Kidney capillary endothelial cell (primary cell): Measurements from ENCODE around the gene PLIN3.
"Not testable (repeated sequence)": the region's sequence is repeated elsewhere in the genome, so short reads cannot be mapped to it uniquely, and the experiment has no call there.

Experiments used
- DNase-seq: peaks from one replicate; pipeline ENCODE4 v3.0.0-alpha.2; 2018; ENCODE audit warnings: low spot score

The PLIN3 gene

DNA sequence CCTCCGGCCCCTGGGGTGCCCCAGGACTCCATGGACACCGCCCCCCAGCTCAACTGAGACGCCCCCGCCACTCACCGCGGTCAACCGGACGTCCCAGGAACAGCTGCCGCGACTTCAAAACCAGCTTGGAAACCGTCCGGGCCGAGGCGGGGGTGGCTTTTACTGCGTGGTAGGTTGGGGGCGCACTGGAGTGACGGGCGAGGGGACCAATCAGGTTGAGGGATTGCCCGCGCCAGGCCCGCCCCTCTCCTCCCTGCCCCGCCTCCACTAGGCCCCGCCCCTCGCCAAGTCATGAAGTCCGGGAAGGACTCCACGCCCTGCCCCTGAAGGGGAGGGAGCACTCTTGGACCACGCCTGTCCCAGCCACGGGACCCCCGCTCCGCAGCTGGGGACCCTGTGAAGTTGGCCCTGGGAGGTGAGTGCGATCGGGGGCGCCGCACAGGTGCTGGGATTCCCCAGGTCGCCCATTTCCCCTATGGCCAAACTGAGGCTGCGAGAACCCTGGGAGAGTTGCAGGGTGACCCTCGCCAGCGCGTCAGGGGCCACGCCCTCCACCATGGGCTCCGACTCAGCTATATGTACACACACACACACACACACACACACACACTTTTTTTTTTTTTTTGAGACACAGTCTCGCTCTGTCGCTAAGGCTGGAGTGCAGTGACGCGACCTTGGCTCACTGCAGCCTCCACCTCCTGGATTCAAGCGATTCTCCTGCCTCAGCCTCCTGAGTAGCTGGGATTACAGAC is at the start of gene PLIN3:
Gene PLIN3, minus strand, starts transcription at position 134 of the 752 bp plus-strand sequence. CDS start 6,273 bp downstream, outside the sequence.
- DNase-seq = peak; percentile 90

- DNase-seq = peak; percentile 53
Measured at GRCh38 chr19:4916292-4917082, 49.0 kb upstream of the PLIN3 start.

- peak; percentile 62 for DNase-seq
Measured at GRCh38 chr19:4914736-4915501, 47.5 kb upstream of the PLIN3 start.

DNA sequence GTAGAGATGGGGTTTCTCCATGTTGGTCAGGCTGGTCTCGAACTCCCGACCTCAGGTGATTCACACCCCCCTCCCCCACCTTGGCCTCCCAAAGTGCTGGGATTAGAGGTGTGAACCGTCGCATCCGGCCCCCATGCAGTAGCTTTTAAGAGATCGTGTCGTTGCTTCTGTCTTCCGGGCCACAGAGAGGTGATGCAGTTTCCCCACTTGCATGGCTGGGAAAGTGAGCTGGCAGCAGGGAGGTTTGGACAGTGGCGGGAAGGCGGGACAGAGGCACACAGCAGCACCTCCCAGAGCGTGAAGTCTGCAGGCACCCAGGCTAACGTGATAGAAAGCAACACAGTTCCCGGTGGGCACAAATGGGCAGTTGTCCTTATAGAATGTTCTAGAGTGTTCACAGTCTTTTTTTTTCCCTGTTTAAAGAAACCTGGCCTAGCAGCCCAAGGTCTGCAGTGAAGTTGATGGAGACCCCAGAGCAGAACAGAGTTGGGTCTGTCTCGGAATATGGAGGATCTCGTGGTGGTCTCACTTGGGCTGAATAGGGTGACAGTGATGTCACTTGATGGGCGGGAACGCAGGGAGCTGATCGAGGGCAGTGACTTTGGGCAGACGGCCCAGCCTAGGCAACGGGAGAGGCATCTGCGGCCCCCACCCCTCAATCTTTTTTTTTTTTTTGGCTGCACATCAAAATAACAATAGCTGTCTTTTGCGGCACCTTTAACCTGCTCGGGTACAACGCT is 46.7 kb upstream of the PLIN3 start:
- DNase-seq = no peak

DNA sequence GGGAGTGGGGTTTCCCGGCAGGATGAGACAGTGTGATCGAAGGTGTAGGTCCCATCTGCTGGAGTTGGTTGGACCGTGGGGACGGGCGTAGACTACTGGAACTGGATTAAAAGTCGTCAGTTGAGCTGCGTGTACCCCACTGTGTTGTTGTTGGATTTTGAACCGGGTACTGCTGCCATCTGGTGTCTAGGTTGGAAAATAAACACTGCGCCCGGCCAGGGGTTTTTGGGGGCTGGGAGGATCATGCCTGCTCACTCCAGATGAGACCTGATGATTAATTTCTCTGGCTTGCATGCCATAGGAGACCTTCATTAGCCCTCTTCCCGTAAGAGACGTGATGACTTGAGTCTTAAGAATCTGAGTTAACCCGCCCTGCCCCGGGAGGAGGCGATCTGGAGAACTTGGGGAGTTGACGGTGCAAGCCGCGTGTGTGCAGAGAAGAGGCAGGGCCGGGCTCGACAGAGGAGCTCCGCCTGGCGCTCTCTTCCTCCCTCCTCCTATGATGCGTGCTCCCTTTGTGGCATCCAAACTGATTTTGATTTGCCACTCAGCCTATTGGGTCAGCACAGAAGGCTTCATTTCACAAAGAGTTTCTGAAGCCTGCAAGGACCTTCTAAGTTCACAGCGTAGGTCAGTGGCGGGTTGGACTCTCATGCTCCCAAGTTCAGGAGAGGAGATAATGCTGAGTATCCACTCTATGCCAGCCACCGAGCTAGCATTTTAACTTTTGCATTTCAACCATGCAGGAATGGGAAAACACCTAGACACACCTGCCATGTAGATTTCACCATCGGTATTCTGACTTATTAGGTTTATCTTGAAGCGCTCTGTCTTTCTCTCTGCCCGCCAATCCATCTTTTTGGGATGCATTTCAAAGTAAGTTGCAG is 44.6 kb upstream of the PLIN3 start:
- peak; percentile 93 for DNase-seq

DNA sequence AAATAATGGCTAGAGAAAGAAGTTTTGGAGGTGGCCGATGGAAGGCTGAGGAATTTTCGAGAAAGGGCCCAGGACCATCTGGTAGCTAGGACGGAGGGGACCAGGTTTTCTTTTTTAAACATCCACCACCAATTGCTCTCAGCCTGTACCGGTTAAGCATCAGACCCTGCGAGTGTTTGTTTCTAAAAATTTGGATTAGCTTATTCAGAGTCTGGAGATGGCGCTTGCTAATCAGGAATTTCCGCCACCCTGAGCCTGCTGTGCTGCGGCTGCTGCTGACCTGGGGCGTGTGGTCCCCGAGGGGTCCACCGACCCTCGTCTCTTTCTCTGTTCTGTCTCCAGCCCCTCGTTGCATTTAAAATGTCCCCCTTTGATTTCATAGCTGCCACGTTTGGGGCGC is 43.8 kb upstream of the PLIN3 start:
- DNase-seq = no peak

- DNase-seq = peak; percentile 62
Measured at GRCh38 chr19:4910594-4911281, 43.3 kb upstream of the PLIN3 start.

GRCh38 chr19:4909897-4910593 is 42.6 kb upstream of the PLIN3 start:
- peak; percentile 85 for DNase-seq

- DNase-seq = no peak
Measured at GRCh38 chr19:4909156-4909896, 41.9 kb upstream of the PLIN3 start, which contains the start of gene UHRF1. Gene UHRF1 (plus strand): TSS chr19:4909501. CDS start chr19:4910886, 1,385 bp downstream.

DNA sequence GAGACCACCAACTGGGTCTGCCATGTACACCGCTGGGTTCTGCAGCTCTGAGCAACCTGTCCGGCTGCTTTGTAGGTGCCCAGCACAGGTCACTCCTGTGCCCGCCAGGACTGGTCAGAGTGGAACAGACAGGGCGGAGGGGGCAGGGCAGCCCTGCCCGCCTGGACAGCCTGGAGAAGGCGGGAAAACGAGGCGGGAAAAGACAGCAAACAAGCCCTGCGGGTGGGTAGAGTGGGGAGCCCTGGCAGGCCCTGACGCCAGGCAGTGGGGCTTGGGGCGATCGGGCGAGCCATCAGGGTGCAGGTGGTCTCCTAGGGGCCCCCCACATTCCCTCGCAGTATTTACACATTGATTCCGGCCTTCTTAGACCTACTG is 41.3 kb upstream of the PLIN3 start:
- no peak for DNase-seq

DNA sequence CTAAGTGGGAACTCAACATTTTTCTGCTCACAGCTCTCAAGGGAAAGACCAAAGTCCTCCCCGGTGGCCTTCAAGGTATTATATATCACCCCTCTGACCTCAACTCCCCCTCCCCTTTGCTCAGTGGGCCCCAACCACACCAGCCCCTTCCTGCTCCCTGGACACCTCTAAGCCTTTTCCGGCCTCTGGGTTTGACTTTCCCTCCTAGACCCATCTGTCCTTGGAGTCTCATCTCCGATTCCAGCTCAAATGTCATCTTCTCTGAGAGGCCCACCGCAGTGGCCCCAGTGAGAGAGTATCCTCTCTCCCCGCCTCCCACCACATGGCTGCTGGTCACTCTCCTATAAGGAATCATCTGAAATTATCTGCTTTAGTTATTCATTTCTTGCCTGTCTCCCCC is 40.9 kb upstream of the PLIN3 start:
- DNase-seq = no peak

- DNase-seq = no peak
Measured at GRCh38 chr19:4906963-4907362, 39.5 kb upstream of the PLIN3 start.

- no peak for DNase-seq
Measured at GRCh38 chr19:4904481-4904880, 37.0 kb upstream of the PLIN3 start.

- no peak for DNase-seq
Measured at GRCh38 chr19:4902796-4903195, 35.3 kb upstream of the PLIN3 start, which contains the start of gene ARRDC5. Gene ARRDC5 (minus strand): TSS chr19:4902896. CDS start chr19:4902825, 71 bp downstream.

DNA sequence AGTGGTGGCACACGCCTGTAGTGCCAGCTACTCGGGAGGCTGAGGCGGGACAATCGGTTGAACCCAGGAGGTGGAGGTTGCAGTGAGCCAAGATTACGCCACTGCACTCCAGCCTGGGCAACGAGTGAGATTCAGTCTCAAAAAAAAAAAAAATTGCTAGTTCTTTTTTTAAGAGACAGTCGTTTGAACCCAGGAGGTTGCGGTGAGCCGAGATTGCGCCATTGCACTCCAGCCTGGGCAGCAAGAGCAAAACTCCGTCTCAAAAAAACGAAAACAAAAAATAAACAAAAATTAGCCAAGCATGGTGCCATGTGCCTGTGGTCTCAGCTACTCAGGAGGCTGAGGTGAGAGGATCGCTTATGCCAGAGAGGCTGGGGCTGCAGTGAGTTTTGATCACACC is 33.4 kb upstream of the PLIN3 start:
- not testable (repeated sequence) for DNase-seq

GRCh38 chr19:4897146-4897545 is 29.7 kb upstream of the PLIN3 start:
- DNase-seq = no peak

- DNase-seq = no peak
Measured at GRCh38 chr19:4896372-4896771, 28.9 kb upstream of the PLIN3 start.

DNA sequence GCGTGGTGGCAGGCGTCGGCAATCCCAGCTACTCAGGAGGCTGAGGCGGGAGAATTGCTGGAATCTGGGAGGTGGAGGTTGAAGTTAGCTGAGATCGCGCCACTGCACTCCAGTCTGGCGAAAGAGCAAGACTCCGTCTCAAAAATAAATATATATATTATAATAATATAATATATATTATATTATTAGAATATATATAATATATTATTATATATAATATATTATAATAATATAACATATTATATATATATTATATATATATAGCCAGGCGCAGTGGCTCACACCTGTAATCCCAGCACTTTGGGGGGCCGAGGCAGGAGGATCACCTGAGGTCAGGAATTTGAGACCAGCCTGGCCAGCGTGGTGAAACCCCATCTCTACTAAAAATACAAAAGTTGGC is 25.5 kb upstream of the PLIN3 start:
- DNase-seq = not testable (repeated sequence)

- DNase-seq = no peak
Measured at GRCh38 chr19:4891066-4891465, 23.6 kb upstream of the PLIN3 start.
